K562 (cell line): ENCODE measurements around the gene IGLL1. TPM values are rescaled to one million over a fixed set of nuclear protein-coding genes. Genes with fewer than 3 reads are reported as not detected.

Experiments used
- L3MBTL2 ChIP-seq: fragments of 450-650 bp; IDR thresholded peaks from 2 replicates; pipeline ENCODE4 v1.6.1; 2016; ENCODE audit warnings: mild to moderate bottlenecking, moderate library complexity
- MTA3 ChIP-seq: fragments of 450-650 bp; formaldehyde crosslinking; IDR thresholded peaks from 2 replicates; pipeline ENCODE4 v1.6.1; 2017; ENCODE audit warnings: mild to moderate bottlenecking, borderline replicate concordance
- MYBL2 ChIP-seq, 2 experiments: fragments of 450-650 bp in 1 of 2; sonication (generic) in 1 of 2; formaldehyde crosslinking in 1 of 2; IDR thresholded peaks; 2 replicates each; pipeline versions ENCODE4 v1.6.1 to v1.8.1; 2017 to 2022; ENCODE audit warnings: borderline replicate concordance in 1 of 2, inconsistent platforms in 1 of 2, low read depth in 1 of 2, mild to moderate bottlenecking in 1 of 2, missing genetic modification reagents in 1 of 2, moderate library complexity in 1 of 2
- NCOA2 ChIP-seq, 2 experiments: fragments of 450-650 bp; IDR thresholded peaks; 2 replicates each; pipeline ENCODE4 v1.6.1; 2018; ENCODE audit warnings: mild to moderate bottlenecking in 2 of 2, moderate library complexity in 1 of 2; ENCODE audit not compliant: partially characterized antibody in 2 of 2
- NRF1 ChIP-seq, 2 experiments: fragments of 450-650 bp; IDR thresholded peaks in 1 of 2; conservative IDR thresholded peaks in 1 of 2; 2 replicates each; pipeline ENCODE4 v1.6.1; 2014; ENCODE audit warnings: mild to moderate bottlenecking in 2 of 2
- ZFPM2 ChIP-seq: fragments of 250-450 bp; sonication (Bioruptor Pico); IDR thresholded peaks from 2 replicates; pipeline ENCODE4 v1.5.1; 2022; ENCODE audit warnings: mild to moderate bottlenecking
- ZNF644 ChIP-seq: fragments of 200-800 bp; sonication (Bioruptor generic); IDR thresholded peaks from 2 replicates; pipeline ENCODE4 v1.6.1; 2016; ENCODE audit warnings: low read depth, missing genetic modification characterization, missing compliant biosample characterization
- polyA plus RNA-seq, 8 experiments: library from polyadenylated mRNA; depleted of rRNA in 4 of 8; stranded (reverse) in 5 of 8; unstranded in 3 of 8; fragments of >200 nt; fragmentation: Nextera tagmentation in 2 of 8; fragmentation: Illumina TruSeq in 1 of 8; extraction: Ambion mirVana in 2 of 8; extraction: Trizol in 1 of 8; gene quantifications; 2 replicates each; pipeline versions ENCODE4 v1.2.1 to v1.2.3, GENCODE V29; 2011 to 2014; ENCODE audit warnings: inconsistent platforms in 1 of 8, missing spikeins in 1 of 8
- total RNA-seq, 7 experiments: library from RNA; depleted of rRNA in 6 of 7; stranded (reverse); fragments of >200 nt in 6 of 7; fragmentation: Illumina TruSeq in 2 of 7; extraction: Trizol in 2 of 7; gene quantifications; 2 replicates each; pipeline versions ENCODE4 v1.2.1 to v1.2.3, GENCODE V29; 2011 to 2021; ENCODE audit warnings: low replicate concordance in 1 of 7
- TF ChIP-seq, protein P1 (sequence below): fragments of 250-450 bp; sonication (Bioruptor Pico); IDR thresholded peaks from 2 replicates; pipeline ENCODE4 v1.4.0; 2020

IGLL1 gene
- total and polyA plus RNA-seq, 9 of the 15 experiments (the other 6 are each of a cell fraction or from before 2014, with no cell fraction given): 0.10 to 0.32 (median 0.20) TPM; not detected in 6

DNA sequence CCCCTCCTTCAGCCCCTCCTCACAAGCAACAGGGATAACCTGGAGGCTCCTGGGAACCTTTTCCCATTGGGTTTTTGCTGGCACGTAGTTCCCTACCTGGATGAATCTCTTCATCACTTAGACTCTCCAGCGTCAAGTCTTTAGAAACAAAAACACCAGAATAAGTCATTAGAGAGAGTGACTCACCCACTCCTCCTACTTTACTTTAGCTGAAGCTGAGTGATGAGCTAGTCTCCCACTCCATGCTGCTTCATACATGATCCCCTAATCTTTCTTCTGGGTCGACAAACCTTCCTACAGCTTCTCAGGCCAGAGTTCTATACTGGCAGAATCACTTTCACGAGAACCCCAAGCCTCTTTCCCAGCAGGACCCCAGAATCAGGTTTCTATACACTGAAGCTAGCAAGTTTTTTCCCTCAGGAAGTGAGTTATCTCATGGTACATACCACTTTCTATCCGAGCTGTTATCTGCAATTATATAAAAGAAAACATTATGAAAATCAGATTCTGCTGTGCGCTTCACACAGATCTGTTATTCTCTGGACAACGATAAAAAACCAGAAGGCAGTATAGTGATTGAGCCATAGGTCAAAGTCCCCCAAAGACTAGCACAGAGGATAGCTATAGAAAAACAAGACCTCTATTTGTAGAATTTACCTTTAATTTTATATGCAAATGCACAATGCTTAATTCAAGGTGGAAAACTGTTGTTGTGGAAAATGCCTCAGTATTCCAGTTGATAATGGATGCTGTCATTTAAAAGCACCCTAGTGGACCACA, 33.3 kb upstream of the IGLL1 start (continued):
- TF ChIP-seq, protein P1, sequence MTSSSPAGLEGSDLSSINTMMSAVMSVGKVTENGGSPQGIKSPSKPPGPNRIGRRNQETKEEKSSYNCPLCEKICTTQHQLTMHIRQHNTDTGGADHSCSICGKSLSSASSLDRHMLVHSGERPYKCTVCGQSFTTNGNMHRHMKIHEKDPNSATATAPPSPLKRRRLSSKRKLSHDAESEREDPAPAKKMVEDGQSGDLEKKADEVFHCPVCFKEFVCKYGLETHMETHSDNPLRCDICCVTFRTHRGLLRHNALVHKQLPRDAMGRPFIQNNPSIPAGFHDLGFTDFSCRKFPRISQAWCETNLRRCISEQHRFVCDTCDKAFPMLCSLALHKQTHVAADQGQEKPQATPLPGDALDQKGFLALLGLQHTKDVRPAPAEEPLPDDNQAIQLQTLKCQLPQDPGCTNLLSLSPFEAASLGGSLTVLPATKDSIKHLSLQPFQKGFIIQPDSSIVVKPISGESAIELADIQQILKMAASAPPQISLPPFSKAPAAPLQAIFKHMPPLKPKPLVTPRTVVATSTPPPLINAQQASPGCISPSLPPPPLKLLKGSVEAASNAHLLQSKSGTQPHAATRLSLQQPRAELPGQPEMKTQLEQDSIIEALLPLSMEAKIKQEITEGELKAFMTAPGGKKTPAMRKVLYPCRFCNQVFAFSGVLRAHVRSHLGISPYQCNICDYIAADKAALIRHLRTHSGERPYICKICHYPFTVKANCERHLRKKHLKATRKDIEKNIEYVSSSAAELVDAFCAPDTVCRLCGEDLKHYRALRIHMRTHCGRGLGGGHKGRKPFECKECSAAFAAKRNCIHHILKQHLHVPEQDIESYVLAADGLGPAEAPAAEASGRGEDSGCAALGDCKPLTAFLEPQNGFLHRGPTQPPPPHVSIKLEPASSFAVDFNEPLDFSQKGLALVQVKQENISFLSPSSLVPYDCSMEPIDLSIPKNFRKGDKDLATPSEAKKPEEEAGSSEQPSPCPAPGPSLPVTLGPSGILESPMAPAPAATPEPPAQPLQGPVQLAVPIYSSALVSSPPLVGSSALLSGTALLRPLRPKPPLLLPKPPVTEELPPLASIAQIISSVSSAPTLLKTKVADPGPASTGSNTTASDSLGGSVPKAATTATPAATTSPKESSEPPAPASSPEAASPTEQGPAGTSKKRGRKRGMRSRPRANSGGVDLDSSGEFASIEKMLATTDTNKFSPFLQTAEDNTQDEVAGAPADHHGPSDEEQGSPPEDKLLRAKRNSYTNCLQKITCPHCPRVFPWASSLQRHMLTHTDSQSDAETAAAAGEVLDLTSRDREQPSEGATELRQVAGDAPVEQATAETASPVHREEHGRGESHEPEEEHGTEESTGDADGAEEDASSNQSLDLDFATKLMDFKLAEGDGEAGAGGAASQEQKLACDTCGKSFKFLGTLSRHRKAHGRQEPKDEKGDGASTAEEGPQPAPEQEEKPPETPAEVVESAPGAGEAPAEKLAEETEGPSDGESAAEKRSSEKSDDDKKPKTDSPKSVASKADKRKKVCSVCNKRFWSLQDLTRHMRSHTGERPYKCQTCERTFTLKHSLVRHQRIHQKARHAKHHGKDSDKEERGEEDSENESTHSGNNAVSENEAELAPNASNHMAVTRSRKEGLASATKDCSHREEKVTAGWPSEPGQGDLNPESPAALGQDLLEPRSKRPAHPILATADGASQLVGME (CRISPR knock-in tag): no peak
- TF ChIP-seq NRF1 (conservative IDR thresholded peaks at IDR 0.05 in 1 of 2, IDR thresholded peaks at IDR 0.05 in 1 of 2): no peak
- TF ChIP-seq L3MBTL2: no peak
- TF ChIP-seq ZNF644 (tag): no peak
- no peak for TF ChIP-seq ZFPM2 (CRISPR knock-in tag)
- TF ChIP-seq MYBL2 (IDR thresholded peaks at IDR 0.05; ENCODE audit: low read depth): no peak
- TF ChIP-seq MYBL2 (CRISPR knock-in tag; IDR thresholded peaks at IDR 0.05; ENCODE audit: borderline replicate concordance): no peak
- no peak for TF ChIP-seq NCOA2 (IDR thresholded peaks at IDR 0.05; ENCODE audit: partially characterized antibody in 2 of 2)
- no peak for TF ChIP-seq MTA3
